ENCODE data around the gene FABP7. TPM values are rescaled to one million over a fixed set of nuclear protein-coding genes. Genes with fewer than 3 reads are reported as not detected.

FABP7 gene
- total RNA-seq, 1 experiment from 2014 or later, result not detected

DNA sequence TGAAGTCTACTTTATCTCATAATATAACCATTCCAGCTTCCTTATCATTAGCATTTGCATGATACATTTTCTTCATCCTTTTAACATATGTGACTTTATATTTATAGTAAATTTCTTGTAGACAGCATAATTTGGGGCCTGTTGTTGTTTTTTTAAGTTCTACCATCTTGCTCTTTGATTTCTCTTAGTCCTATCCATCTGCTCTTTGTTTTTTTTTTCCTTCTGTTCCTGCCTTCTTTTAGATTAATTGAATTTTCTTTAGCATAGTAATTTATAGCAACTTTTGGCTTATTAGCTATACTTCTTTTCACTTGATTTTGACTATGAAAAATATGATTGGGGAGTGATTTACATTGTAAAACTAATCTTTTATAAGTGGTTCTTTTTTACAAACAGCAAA is 19.2 kb upstream of the FABP7 start:
- Histone ChIP-seq H3K4me3 (replicated peaks in 1 of 2; ENCODE audit: low read depth in 1 of 2, low read length in 2 of 2) (no peak overlapping the region), H3K4me2 (ENCODE audit: low read length) (no peak overlapping the region), H4K20me1 (ENCODE audit: insufficient read depth) (no peaks in the 10 kb centered on the region), H3K27ac (ENCODE audit: low read depth, low read length) (no peak overlapping the region), H2AFZ (ENCODE audit: low read depth, low read length, poor library complexity, severe bottlenecking) (no peak overlapping the region), H3K4me1 (ENCODE audit: control insufficient read depth in 1 of 2, insufficient read depth in 2 of 2, low read length in 2 of 2) (no peaks in the 10 kb centered on the region), H3K27me3 (ENCODE audit: insufficient read depth, low read length) (no peaks in the 10 kb centered on the region), H3K9ac (ENCODE audit: low read length) (no peak overlapping the region), H3K9me2 (ENCODE audit: insufficient read depth) (no peaks in the 10 kb centered on the region), H3K79me2 (ENCODE audit: insufficient read depth, low read length) (no peaks in the 10 kb centered on the region), H3K36me3 (ENCODE audit: control insufficient read depth in 1 of 2, insufficient read depth in 2 of 2, low read length in 2 of 2) (no peaks in the 10 kb centered on the region), H3K9me3 (ENCODE audit: control insufficient read depth in 1 of 2, insufficient read depth in 1 of 2, low read depth in 1 of 2, low read length in 2 of 2) (no peaks in the 10 kb centered on the region)
- TF ChIP-seq, protein P1, sequence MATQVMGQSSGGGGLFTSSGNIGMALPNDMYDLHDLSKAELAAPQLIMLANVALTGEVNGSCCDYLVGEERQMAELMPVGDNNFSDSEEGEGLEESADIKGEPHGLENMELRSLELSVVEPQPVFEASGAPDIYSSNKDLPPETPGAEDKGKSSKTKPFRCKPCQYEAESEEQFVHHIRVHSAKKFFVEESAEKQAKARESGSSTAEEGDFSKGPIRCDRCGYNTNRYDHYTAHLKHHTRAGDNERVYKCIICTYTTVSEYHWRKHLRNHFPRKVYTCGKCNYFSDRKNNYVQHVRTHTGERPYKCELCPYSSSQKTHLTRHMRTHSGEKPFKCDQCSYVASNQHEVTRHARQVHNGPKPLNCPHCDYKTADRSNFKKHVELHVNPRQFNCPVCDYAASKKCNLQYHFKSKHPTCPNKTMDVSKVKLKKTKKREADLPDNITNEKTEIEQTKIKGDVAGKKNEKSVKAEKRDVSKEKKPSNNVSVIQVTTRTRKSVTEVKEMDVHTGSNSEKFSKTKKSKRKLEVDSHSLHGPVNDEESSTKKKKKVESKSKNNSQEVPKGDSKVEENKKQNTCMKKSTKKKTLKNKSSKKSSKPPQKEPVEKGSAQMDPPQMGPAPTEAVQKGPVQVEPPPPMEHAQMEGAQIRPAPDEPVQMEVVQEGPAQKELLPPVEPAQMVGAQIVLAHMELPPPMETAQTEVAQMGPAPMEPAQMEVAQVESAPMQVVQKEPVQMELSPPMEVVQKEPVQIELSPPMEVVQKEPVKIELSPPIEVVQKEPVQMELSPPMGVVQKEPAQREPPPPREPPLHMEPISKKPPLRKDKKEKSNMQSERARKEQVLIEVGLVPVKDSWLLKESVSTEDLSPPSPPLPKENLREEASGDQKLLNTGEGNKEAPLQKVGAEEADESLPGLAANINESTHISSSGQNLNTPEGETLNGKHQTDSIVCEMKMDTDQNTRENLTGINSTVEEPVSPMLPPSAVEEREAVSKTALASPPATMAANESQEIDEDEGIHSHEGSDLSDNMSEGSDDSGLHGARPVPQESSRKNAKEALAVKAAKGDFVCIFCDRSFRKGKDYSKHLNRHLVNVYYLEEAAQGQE (IDR thresholded peaks at IDR 0.05; ENCODE audit: low read depth), result no peak
- no peak for TF ChIP-seq CTCF (IDR thresholded peaks at IDR 0.05 in 2 of 3, conservative IDR thresholded peaks at IDR 0.05 in 1 of 3; ENCODE audit: borderline replicate concordance in 1 of 3, insufficient read depth in 1 of 3, low read depth in 2 of 3, low read length in 2 of 3)
- TF ChIP-seq ZFX (IDR thresholded peaks at IDR 0.05), result no peak
- no peak for TF ChIP-seq POLR2AphosphoS5 (IDR thresholded peaks at IDR 0.05; ENCODE audit: low read depth, low read length)
- intact Hi-C loops (cut with micrococcal nuclease), result no loop called here
- BruUV-seq (replicated peaks), result no TSS peak
- POLR2A ChIA-PET, result no interaction called here
- CTCF ChIA-PET, result no interaction called here
- DNase-seq (ENCODE audit: low read depth, low spot score), result no peak
- ATAC-seq, result no peak
- RAD21 ChIA-PET (ENCODE audit: low non-redundant PET in 1 of 2, low total read pairs in 2 of 2, uncharacterized antibody in 2 of 2, unreplicated experiment in 2 of 2), result no interaction called here
